Cardiac septum (tissue), 1 donor: ENCODE results near the gene DLGAP1. TPM values are rescaled to one million over a fixed set of nuclear protein-coding genes. Genes with fewer than 3 reads are reported as not detected.
"Not testable (repeated sequence)": the region's sequence is repeated elsewhere in the genome, so short reads cannot be mapped to it uniquely, and the experiment has no call there.

Experiments used
- DNase-seq: peaks from one replicate; pipeline ENCODE4 v3.0.0-alpha.2; 2020; ENCODE audit warnings: low spot score
- intact Hi-C: fragments of 100-400 bp; cut with DNase I; formaldehyde crosslinking; loops from one replicate; pipeline ENCODE4 v1.14.0; 2022
- total RNA-seq: library from RNA; stranded (reverse); fragmentation: NEBNext Ultra II Directional; extraction: Animal tissue kit (Norgen Biotek cat#: 25700); gene quantifications from one replicate; pipeline ENCODE4 v1.2.1, GENCODE V29; 2021
- donor health status: DM: no; HTN: no; CAD: no.

DLGAP1 gene
- total RNA-seq, 1 donor from 2014 or later: 6.5 TPM

DNA sequence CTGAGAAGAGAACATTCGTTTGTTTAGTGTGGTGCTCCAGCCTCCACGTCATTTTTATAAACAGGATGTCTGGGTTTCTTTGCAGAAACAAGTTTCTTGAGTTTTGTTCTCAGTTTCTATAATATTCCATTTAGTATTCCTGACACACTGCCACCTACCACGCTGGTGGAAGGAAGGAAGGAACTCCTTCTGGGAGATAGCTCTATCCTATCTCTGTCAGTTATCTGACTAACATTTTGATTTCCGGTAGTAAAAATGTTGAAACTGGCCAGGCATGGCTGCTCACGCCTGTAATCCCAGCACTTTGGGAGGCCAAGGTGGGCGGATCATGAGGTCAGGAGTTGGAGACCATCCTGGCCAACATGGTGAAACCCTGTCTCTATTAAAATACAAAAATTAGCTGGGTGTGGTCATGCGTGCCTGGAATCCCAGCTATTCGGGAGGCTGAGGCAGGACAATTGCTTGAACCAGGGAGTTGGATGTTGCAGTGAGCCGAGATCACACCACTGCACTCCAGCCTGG, 804.5 kb downstream of the DLGAP1 start:
- DNase-seq, intact Hi-C loops: not testable (repeated sequence)

DNA sequence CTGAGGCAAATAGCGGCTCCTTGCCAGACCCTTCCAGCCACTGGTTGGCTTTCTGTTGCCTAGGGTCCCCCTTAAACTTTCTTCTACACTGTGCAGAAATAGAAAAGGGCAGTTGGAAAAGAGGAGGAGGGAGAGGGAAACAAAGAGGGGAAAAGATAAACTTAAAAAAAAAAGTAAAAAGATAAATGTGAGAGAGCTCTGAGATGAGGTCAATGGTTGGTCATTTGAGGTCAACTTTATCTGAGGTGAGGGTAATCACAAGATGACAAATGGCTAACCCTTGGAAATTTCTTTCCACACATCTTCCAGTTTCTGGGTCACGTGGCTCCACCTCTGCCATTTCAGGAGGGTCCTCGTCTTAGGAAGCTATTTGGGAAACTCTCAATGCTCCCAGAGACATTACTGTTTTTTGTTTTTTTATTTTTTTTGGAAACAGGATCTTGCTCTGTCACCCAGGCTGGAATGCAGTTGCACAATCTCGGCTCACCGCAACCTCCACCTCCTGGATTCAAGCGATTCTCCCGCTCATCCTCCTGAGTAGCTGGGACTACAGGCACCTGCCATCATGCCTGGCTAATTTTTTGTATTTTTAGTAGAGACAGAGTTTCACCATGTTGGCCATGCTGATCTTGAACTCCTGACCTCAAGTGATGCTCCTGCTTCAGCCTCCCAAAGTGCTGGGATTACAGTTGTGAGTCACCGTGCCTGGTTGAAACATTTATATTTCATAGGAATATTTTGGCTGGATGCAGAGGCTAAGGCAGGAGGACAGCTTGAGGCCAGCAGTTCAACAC, 805.3 kb downstream of the DLGAP1 start:
- DNase-seq: no peak
- intact Hi-C loops: no loop called here

DNA sequence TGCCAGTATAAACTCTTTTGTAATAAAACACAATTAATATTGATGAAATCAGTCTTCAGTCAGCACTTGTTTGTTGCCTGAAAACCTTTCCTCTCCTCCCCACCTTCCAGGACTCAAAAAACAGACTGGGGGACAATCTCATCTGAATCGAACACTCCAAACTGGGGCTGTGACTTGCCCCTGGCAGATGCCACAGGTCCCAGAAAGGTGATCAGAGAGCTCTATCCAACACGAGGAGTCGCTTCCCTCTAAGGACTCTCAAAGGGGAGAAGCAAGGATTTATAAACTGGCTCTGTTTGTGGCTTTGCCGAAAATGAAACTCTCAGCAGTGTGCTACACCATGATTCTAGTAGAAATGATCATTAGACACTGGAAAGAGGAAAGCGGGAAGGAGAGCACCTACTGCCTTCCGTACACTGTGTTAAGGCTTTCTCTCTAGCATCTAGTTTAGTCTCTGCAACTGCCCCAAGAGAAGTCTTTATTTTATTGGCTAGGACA, 805.9 kb downstream of the DLGAP1 start:
- intact Hi-C loops: no loop called here

DNA sequence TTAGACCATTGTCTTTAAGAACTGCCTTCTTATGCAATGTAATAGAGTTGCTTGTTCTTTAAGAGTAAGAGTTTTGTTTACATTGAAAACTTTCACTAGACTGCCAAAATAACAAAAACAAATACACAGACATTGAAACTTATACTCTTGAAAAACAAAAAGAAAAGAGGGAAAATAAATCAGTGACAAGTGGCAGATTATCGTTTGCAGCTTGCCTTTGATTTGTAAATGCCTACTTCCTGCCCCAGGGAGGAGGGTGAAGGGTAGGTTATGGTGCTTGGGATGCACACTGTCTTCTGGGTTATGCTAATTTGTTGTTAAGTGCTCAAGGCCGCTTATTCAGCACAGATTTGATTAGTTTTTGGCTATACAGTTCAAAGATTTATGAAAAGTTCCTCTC, 806.5 kb downstream of the DLGAP1 start:
- DNase-seq: no peak
- intact Hi-C loops: no loop called here

More for the DNA sequence above, 805.9 kb downstream of the DLGAP1 start:
- no peak for DNase-seq

DNA sequence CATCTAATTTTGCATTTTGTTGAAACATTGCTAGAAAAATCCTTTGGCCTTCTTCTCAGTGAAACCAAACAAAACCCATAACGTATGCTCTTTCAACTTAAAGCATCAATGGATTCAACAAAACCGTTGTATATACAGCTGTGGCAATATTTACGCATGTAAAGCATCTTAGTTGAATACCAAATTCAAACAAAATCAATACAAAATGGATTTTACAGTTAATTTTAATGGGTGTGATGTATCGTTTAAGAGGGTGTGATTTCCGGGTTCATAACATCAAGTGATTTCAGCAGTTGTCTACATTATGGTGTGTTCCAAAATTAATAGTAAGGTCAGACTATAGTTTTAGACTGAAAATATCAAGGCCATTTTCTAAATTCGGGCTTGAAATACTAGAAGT, 806.9 kb downstream of the DLGAP1 start:
- no peak for DNase-seq
- intact Hi-C loops: no loop called here

DNA sequence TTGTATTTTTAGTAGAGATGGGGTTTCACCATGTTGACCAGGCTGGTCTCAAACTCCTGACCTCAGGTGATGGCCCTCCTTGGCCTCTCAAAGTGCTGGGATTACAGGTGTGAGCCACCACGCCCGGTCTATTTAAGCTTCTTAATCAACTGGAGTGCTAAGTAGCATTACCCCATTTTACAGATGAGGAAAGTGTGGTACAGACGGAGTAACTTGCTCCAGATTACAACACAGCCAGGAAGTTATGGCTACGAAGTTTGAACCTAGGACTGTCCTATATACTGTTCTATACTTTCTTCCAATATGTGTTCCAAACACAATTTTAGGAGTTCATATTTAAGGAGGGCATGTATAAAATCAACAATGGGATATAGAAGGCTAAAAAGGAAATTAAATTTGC, 807.5 kb downstream of the DLGAP1 start:
- intact Hi-C loops: no loop called here

DNA sequence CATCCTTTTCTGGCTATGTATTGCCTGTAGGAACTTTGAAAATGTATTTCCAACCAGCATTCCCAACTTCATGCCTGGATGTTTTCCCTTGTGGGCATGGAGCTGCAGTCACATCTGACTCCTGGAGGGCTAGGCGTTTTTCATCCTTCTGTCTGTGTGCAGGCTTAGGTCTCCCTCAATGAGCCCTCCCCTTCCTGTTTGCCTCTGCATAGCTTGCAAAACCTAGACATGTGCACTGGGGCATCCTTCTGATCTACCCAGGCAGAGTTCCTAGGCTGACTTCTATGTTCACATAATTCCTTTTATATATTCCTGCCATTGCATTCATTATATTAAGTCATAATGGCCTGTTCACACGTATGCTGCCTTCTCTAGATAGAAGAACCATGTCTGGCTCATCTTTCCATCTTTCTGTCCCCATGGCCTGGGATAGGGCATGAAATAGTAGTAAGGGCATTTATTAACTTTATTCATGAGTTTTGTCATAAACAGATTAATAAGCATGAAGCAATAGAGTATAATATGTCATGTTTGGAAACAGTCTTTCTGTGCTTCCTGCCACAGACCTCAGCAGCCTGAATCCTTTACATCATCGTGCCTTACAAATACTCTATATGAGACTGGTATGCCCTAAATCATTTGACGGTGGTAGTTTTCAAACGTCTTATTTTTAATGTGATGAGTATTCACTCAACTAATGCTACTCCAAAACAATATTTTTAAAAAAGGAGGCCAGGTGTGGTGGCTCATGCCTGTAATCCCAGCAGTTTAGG, 809.5 kb downstream of the DLGAP1 start:
- intact Hi-C loops: no loop called here
- DNase-seq: no peak

More for the DNA sequence above, 807.5 kb downstream of the DLGAP1 start:
- no peak for DNase-seq

DNA sequence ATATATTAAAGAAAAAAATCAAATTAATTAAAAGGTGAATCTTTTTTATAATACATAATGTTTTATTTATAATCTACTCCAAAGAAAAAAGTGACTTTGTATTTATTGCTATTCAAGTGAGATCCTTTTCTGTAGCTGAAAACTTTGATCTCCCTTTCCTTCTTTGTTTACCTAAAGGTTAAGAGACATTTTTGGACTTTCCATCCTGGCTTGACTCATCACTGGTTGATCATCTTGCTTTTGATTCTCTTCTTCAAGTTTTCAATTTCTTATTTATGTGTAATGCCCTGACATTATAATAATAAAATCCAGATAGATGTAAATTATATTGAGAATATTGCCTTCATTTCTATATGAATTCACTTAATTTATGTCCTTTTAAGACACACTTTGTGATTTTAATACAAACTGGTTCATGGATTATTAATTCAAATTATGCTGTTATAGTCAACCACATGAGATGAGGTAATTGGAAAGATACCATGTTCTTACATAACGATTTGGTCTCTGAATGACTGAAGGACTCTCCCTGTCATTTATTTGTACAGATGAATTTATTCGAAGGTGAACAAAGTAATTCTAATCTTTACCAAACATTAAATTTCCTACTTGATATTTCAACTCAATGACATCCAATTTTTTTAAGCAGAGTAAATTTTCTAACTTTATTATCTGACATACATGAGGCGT, 820.7 kb downstream of the DLGAP1 start:
- intact Hi-C loops: no loop called here
- no peak for DNase-seq

DNA sequence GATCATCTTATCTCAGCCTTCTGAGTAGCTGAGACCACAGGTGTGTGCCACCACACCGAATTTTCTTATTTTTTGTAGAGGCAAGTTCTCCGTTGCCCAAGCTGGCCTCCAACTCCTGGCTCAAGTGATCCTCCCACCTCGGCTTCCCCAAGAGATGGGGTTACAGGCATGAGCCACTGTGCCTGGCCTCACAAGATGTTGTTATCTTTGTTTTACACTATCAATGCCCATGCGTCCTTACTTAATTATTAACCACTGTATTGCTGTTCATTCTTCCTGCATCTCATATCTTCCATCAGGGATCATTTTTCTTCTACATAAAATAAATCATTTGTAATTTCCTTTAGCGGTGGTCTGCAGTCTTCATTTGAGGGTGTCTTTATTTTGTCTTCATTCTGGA, 823.2 kb downstream of the DLGAP1 start:
- DNase-seq: no peak

DNA sequence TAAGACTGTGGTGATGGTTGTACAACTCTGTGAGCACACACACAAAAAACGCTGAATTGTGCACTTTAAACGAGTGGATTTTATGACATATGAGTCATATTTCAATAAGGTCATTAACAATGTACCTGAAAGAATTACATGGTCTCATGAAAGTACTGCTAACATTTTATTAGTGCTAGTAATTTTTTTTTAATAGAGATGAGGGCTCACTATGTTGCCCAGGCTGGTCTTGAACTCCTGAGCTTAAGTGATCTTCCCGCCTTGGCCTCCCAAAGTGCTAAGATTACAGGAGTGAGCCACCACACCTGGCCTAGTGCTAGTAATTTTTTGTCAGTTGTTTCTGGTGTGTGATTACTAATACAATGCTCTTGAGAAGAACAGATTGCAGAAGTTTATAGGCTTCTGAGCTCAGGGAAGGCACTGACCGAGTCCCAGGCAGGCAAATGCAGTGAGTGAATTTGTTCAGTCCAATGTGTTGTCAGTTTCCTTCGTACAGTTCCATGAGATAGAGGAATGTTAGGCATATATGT, 828.1 kb downstream of the DLGAP1 start:
- intact Hi-C loops: no loop called here
- no peak for DNase-seq

More for the DNA sequence above, 823.2 kb downstream of the DLGAP1 start:
- intact Hi-C loops: no loop called here

DNA sequence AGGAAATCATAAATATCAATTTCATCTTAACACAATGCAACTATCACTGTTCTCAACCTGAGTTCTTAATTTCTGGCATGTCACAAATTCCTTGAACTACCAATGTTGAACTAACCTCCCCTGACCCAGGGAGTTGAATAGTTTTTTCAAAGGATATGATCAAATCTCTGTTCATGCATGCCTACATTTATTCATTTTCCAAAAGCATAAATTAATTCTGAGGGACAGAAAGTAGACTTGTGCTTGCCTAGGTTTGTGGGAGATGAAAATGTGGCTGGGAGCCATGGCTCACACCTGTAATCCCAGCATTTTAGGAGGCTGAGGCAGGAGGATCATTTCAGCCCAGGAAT, 829.4 kb downstream of the DLGAP1 start:
- intact Hi-C loops: no loop called here
- no peak for DNase-seq

DNA sequence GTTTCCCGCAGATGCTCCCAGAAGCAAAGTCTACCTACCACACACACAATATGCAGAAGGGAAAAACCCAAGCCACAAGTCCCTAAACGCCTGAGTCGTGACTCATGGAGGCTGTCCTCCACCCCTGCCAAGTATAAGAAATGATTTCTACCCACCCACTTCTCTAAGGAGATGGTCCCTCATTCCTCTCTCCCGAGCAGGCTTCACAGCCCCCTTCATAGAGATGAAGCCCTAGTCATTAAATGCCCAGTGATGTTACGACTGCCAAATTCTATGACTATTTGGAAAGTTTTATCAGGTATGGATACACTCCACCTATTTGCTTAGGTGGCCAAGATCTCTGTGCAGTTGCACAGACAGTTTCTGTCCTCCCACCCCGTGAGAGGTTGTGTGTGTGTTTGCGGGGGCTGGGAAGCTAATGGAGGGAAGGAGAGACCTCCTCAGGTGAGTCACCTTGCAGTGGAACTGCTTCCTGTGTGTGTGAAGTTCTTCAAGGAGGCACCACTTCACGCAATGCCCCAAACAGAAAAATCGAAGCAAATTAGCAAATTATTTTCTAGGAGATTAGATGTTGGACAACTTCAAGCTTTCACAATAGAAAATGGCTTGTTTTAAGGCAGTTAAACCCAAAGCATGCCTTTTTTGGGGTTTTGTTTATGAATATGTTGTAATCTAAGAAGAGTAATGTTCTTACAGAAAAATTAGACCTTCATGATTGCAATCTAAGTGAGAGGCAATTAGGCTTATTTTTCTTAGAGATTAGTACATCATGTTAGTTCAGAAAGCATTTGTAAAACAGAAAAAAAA, 830.0 kb downstream of the DLGAP1 start:
- intact Hi-C loops: loop anchor here (1.0 kb wide), 1 partner anchor 27 kb away; no protein-coding TSS in a partner anchor
- no peak for DNase-seq

DNA sequence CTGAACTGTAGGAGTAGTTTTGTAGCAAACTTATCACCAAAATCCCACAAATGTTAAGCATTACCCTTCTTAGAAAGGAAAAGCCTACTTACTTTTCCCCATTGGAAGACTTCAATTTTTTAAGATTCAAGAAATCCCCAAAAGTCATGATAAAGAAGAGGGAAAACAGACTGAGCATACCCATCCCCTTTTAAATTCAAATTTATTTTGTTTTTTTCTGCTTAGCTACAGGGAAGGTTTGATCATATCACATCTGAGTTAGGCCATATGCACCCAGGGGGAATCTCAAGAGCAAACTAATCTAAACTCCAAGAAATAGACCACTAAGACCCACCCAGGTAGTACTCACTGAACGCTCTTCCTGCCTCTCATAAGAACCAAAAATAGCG, 830.6 kb downstream of the DLGAP1 start:
- no peak for DNase-seq
- intact Hi-C loops: loop anchor here (1.0 kb wide), 1 partner anchor 28 kb away; no protein-coding TSS in a partner anchor

DNA sequence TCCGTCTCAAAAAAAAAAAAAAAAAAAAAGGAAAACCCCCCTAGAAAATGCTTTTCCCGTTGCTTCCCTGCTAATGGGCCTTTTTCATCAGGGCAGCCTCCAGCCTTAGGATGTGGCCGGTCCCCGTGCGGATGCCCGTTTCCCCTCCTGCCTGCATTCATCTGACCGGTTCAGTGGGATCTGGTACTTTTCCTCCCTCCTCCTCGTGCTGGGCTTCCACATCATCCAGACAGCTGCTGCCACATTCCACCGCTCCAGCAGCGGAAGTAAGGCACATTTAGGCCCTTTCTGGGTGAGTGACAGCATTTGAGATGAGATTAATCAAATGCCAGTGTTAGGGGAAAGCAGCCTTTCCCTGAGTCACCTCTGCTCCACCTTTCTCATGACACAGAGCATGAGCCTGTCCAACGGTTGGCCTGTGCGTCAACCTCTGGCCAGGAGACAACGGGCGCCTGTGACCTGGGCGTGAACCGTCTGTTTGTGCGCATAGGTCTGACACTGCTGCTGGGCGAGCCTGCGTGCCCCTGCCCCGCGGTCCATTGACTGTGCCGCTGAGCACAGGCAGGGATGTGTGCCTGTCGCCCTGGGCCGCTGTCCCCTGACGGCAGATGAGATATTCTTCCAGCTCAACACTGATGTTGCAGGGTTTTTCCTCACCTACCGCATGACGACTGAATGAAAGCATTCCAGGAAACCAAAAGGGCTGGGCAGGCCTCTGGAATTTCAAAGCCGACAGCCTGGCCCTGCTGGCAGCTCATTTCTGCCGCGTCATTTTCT, 831.1 kb downstream of the DLGAP1 start:
- intact Hi-C loops: loop anchor here (1.0 kb wide), 2 partner anchors 28 to 30 kb away; no protein-coding TSS in a partner anchor
- DNase-seq: peak; percentile 88

DNA sequence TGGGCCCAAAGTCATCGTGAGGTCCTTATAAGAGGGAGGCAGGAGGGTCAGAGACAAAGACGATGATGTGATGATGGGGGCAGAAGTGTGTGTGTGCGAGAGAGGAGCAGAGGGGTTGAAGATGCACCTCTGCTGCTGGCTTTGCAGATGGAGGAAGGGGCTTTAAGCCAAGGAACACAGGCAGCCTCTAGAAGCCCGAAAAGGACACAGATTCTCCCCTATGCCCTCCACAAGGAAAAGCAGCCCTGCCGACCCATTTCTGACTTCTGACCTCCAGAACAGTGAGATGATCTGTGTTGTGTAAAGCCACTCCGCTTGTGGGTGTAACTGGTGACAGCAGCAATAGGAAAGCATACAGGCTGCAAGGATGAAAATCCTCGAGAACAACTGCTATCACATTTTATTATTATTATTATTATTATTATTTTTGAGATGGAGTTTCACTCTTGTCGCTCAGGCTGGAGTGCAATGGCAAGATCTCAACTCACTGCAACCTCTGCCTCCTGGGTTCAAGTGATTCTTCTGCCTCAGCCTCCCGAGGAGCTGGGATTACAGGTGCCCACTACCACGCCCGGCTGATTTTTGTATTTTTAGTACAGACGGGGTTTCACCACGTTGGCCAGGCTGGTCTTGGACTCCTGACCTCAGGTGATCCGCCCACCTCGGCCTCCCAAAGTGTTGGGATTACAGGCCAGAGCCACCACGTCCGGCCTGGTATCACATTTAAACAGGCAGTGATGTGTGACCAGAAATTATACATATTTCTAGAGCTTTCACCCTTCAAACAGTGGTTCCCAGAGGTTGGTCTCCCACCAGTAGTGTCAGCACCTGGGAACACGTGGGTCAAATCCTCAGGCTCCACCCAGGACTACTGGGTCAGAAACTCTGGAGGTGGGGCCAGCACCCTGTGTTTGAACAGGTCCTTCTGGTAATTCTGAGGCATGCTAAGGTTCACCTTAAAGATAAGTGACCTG, 834.7 kb downstream of the DLGAP1 start:
- intact Hi-C loops: loop anchor here (2.0 kb wide), 1 partner anchor 18 kb away; no protein-coding TSS in a partner anchor

DNA sequence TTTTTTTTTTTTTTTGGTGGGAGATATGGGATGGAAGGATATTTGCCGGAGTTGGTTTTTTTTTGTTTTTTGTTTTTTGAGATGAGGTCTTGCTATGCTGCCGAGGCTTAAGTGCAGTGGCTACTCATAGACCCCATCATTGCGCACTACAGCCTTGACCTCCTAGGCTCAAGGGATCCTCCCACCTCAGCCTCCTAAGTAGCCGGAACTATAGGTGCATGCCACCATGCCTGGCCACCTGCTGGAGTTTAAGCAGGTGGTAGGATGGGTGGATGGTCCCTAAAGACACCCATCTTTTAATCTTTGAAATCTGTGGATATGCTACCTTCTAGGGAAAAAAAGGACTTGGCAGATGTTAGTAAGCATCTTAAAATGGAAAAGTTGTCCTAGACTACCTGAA, 835.4 kb downstream of the DLGAP1 start:
- peak; percentile 12 for DNase-seq
- intact Hi-C loops: loop anchor here (2.0 kb wide), 1 partner anchor 17 kb away; no protein-coding TSS in a partner anchor

More for the DNA sequence above, 834.7 kb downstream of the DLGAP1 start:
- peak; percentile 43 for DNase-seq

DNA sequence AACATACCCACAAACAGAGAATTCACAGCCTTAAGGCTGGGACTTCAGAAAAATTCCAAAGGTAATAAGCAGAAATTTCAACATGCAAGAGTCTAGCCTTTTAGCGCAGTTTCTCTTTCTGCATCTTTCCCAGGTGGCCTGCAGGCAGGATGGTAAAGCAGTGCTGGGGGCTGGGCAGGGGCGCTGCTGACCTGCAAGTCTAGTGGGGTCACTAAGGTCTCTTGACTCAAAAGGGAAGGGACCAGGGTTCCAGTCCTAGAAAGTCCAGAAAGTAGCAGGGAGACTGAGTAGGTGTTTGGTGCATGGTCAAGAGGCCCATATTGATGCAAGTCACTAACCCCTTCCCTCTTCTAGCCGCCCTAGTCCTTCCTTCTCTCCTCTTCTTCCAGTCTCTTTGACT, 835.9 kb downstream of the DLGAP1 start:
- DNase-seq: peak; percentile 26

More for the DNA sequence above, 835.9 kb downstream of the DLGAP1 start:
- intact Hi-C loops: no loop called here
